22Rv1 (cell line): ENCODE measurements around the gene TBL1XR1.
"Not testable (repeated sequence)": the region's sequence is repeated elsewhere in the genome, so short reads cannot be mapped to it uniquely, and the experiment has no call there.

Experiments used
- H3K27ac ChIP-seq: fragments of 450-650 bp; 2 replicates; pipeline ENCODE4 v1.5.1; 2017
- CTCF ChIP-seq: fragments of 450-650 bp; IDR thresholded peaks from 2 replicates; pipeline ENCODE4 v1.5.1; 2017; ENCODE audit warnings: mild to moderate bottlenecking
- ZFX ChIP-seq: fragments of 450-650 bp; IDR thresholded peaks from 2 replicates; pipeline ENCODE4 v1.6.1; 2017; ENCODE audit warnings: antibody characterized with exemption, borderline replicate concordance

Gene TBL1XR1

GRCh38 chr3:177146646-177147045, 50.6 kb downstream of the TBL1XR1 start:
- no peak for TF ChIP-seq CTCF
- no peak overlapping the region for H3K27ac ChIP-seq

- TF ChIP-seq ZFX: no peak
- no peak for TF ChIP-seq CTCF
- no peak overlapping the region for H3K27ac ChIP-seq
Measured at GRCh38 chr3:177145954-177146353, 51.3 kb downstream of the TBL1XR1 start.

DNA sequence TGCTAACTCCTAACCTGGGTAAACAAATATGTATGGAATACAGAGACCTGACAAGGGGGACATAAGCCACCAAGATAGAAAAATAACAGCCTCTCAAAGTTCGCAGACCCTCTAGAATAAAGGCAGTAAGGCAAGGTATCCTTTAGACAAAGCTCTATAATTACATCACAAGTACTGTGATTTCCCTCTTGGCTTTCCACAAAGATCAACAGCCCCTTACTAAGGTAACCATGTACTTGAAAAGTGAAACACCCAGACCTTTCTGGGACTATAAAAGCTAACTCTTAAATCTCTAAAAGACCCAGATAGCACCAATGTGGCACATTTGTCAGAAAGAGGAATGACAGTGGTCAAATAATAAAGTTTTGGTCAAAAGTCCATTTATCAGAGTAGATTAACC, 51.9 kb downstream of the TBL1XR1 start:
- no peak for TF ChIP-seq ZFX
- no peak for TF ChIP-seq CTCF
- H3K27ac ChIP-seq: no peak overlapping the region

DNA sequence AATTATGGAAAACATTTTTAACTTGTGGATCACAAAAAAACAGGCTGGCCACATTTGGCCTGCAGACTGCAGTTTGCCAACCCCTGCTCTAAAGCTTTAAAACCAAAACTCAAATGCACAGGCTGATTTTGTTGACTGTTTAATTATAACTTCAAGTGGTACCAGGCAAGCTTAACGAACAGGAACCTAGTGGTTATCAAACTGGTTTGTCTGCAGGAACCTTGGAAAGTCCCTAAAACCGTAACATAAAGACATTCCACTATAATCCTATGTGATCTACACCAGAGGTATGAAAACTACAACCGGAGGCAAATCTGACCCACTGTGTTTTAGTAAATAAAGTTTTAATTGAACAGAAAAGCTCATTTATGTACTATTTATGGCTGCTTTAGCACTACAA, 52.4 kb downstream of the TBL1XR1 start:
- no peak overlapping the region for H3K27ac ChIP-seq
- TF ChIP-seq CTCF (no peak), ZFX (no peak)

DNA sequence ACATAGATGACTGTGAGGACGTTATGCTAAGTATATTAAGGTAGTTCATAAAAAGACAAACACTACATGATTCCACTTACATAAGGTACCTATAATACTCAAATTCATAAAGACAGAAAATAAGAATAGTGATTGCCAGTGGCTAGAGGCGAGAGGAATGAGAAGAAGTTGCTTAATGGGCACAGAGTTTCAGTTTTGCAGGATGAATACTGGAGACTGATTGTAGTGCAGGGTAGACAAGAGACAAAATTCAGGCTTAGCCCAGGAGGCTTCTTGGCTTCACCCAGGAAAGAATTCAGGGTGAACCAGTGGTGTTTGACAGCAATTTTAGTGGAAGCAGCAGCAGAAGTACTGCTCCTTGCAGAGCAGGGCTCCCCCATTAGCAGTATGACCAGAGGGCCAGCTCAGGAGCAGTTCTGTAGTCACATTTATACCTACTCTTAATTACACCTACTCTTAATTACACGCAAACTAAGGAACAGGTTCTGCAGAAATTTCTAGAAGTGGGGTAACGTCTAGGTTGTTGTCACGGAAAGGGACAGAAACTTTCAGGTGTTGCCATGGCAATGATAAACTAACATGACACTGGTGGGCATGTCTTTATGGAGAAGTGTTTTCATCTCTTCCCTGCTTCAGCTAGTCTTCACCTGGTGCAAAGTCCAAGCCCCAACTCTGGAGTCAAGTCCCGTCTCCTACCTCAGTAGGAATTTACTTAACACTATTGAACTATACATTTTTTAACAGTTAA, 55.2 kb downstream of the TBL1XR1 start:
- no peak overlapping the region for H3K27ac ChIP-seq
- TF ChIP-seq CTCF: no peak
- no peak for TF ChIP-seq ZFX

- no peak overlapping the region for H3K27ac ChIP-seq
- TF ChIP-seq CTCF (no peak), ZFX (no peak)
Measured at GRCh38 chr3:177141471-177141870, 55.8 kb downstream of the TBL1XR1 start.

GRCh38 chr3:177139220-177139619, 58.1 kb downstream of the TBL1XR1 start:
- not testable (repeated sequence) for H3K27ac ChIP-seq
